HEK293 (cell line): ENCODE results near the gene ANK2.

Experiments
- CTCF ChIA-PET: fragments of 350-600 bp; formaldehyde crosslinking; extraction: SDS; loops from one replicate; lab custom pipeline; 2021; ENCODE audit warnings: antibody characterized with exemption; lab: Yijun Ruan, JAX
- POLR2A ChIA-PET: fragments of 300-600 bp; formaldehyde crosslinking; extraction: SDS; loops from one replicate; lab custom pipeline; 2020; ENCODE audit warnings: antibody characterized with exemption, inconsistent platforms; lab: Yijun Ruan, JAX
- H3K27ac ChIP-seq: fragments of 200-500 bp; sonication (Bioruptor generic); 2 replicates; pipeline ENCODE4 v1.5.1; 2014; ENCODE audit warnings: low read depth, low read length, control low read depth, inconsistent platforms; ENCODE audit errors: extremely low read depth
- H3K36me3 ChIP-seq, 2 experiments: fragments of 200-500 bp in 1 of 2; sonication (Bioruptor generic) in 1 of 2; 1 replicate in 1 of 2; 2 replicates in 1 of 2; pipeline ENCODE4 v1.5.1; 2014 to 2017; ENCODE audit warnings: inconsistent platforms in 2 of 2, low read length in 2 of 2; ENCODE audit not compliant: control insufficient read depth in 2 of 2, insufficient read depth in 1 of 2
- H3K4me1 ChIP-seq: fragments of 200-500 bp; sonication (Bioruptor generic); 2 replicates; pipeline ENCODE4 v1.5.1; 2014; ENCODE audit warnings: mild to moderate bottlenecking, low read length, inconsistent platforms; ENCODE audit not compliant: control insufficient read depth, insufficient read depth
- H3K4me3 ChIP-seq: 2 replicates; pipeline ENCODE4 v1.5.1; 2011; ENCODE audit warnings: low read depth, mild to moderate bottlenecking, control low read depth, low read length, moderate library complexity
- H3K9me3 ChIP-seq: fragments of 200-500 bp; sonication (Bioruptor generic); 2 replicates; pipeline ENCODE4 v1.5.1; 2014; ENCODE audit warnings: low read depth, low read length, inconsistent platforms; ENCODE audit not compliant: control insufficient read depth, insufficient read depth
- EGR2 ChIP-seq: fragments of 450-650 bp; formaldehyde crosslinking; IDR thresholded peaks from 2 replicates; pipeline ENCODE4 v1.5.1; 2016; ENCODE audit warnings: low read depth, missing biosample characterization, missing genetic modification characterization
- YY2 ChIP-seq: fragments of 450-650 bp; formaldehyde crosslinking; IDR thresholded peaks from 2 replicates; pipeline ENCODE4 v1.5.1; 2016; ENCODE audit warnings: missing biosample characterization, missing genetic modification characterization
- ZFP69B ChIP-seq: fragments of 450-650 bp; formaldehyde crosslinking; IDR thresholded peaks from 2 replicates; pipeline ENCODE4 v1.5.1; 2016; ENCODE audit warnings: missing biosample characterization, missing genetic modification characterization
- ZNF140 ChIP-seq: fragments of 450-650 bp; formaldehyde crosslinking; IDR thresholded peaks from 2 replicates; pipeline ENCODE4 v1.5.1; 2016; ENCODE audit warnings: missing biosample characterization, missing genetic modification characterization
- ZNF169 ChIP-seq: fragments of 450-650 bp; formaldehyde crosslinking; IDR thresholded peaks from 2 replicates; pipeline ENCODE4 v1.5.1; 2016; ENCODE audit warnings: missing biosample characterization, missing genetic modification characterization
- ZNF174 ChIP-seq: fragments of 450-650 bp; formaldehyde crosslinking; IDR thresholded peaks from 2 replicates; pipeline ENCODE4 v1.5.0; 2017; ENCODE audit warnings: missing biosample characterization, mild to moderate bottlenecking, missing genetic modification characterization
- ZNF350 ChIP-seq: fragments of 450-650 bp; formaldehyde crosslinking; IDR thresholded peaks from 2 replicates; pipeline ENCODE4 v1.5.0; 2017; ENCODE audit warnings: missing biosample characterization, mild to moderate bottlenecking, missing genetic modification characterization
- ZNF366 ChIP-seq: fragments of 450-650 bp; formaldehyde crosslinking; conservative IDR thresholded peaks from 2 replicates; pipeline ENCODE4 v1.5.1; 2016; ENCODE audit warnings: missing biosample characterization, missing genetic modification characterization
- ZNF548 ChIP-seq: fragments of 450-650 bp; formaldehyde crosslinking; IDR thresholded peaks from 2 replicates; pipeline ENCODE4 v1.5.1; 2016; ENCODE audit warnings: missing biosample characterization, missing genetic modification characterization
- ZNF555 ChIP-seq: fragments of 450-650 bp; formaldehyde crosslinking; conservative IDR thresholded peaks from 2 replicates; pipeline ENCODE4 v1.5.1; 2017; ENCODE audit warnings: missing biosample characterization, mild to moderate bottlenecking, missing genetic modification characterization, inconsistent platforms
- ZNF558 ChIP-seq: fragments of 450-650 bp; formaldehyde crosslinking; IDR thresholded peaks from 2 replicates; pipeline ENCODE4 v1.5.1; 2016; ENCODE audit warnings: missing biosample characterization, missing genetic modification characterization
- ZNF571 ChIP-seq: fragments of 450-650 bp; formaldehyde crosslinking; IDR thresholded peaks from 2 replicates; pipeline ENCODE4 v1.5.0; 2017; ENCODE audit warnings: missing biosample characterization, missing genetic modification characterization
- ZNF585B ChIP-seq: fragments of 450-650 bp; formaldehyde crosslinking; IDR thresholded peaks from 2 replicates; pipeline ENCODE4 v1.5.1; 2016; ENCODE audit warnings: missing biosample characterization, missing genetic modification characterization
- ZNF660 ChIP-seq: fragments of 450-650 bp; IDR thresholded peaks from 2 replicates; pipeline ENCODE4 v1.5.1; 2018; ENCODE audit warnings: missing biosample characterization, mild to moderate bottlenecking, missing genetic modification characterization
- ZNF677 ChIP-seq: fragments of 450-650 bp; IDR thresholded peaks from 2 replicates; pipeline ENCODE4 v1.5.0; 2018; ENCODE audit warnings: missing biosample characterization, mild to moderate bottlenecking, missing genetic modification characterization, moderate library complexity
- ZXDB ChIP-seq: fragments of 450-650 bp; formaldehyde crosslinking; IDR thresholded peaks from 2 replicates; pipeline ENCODE4 v1.5.1; 2016; ENCODE audit warnings: missing biosample characterization, missing genetic modification characterization
- TF ChIP-seq, protein P1 (sequence below): fragments of 450-650 bp; formaldehyde crosslinking; IDR thresholded peaks from 2 replicates; pipeline ENCODE4 v1.5.1; 2017; ENCODE audit warnings: missing biosample characterization, missing genetic modification characterization
- TF ChIP-seq, protein P2 (sequence below): fragments of 450-650 bp; formaldehyde crosslinking; IDR thresholded peaks from 2 replicates; pipeline ENCODE4 v1.5.1; 2016; ENCODE audit warnings: missing biosample characterization, missing genetic modification characterization
- TF ChIP-seq, protein P3 (sequence below): fragments of 450-650 bp; formaldehyde crosslinking; IDR thresholded peaks from 2 replicates; pipeline ENCODE4 v1.5.1; 2016; ENCODE audit warnings: missing biosample characterization, missing genetic modification characterization
- TF ChIP-seq, protein P4 (sequence below): fragments of 450-650 bp; formaldehyde crosslinking; IDR thresholded peaks from 2 replicates; pipeline ENCODE4 v1.5.1; 2016; ENCODE audit warnings: missing biosample characterization, missing genetic modification characterization

Gene ANK2

DNA sequence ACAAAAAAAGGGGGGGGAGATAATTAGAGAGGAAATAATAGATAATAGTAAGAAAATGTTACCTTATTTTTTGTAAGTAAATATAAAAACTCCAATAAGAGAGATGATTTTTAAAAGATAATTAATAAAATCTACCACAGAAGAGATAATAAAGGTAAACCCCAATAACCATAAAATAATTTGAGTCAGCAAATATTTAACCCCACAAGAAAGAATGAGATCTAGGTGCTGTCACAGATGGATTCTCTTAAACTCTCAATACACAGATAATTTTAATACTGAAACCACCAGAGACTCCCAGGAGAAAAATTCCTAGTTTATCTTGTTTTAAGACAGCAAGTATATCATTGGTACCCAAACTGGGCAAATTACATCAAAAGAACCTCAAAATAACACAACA is 341.4 kb downstream of the ANK2 start (continued):
- no peak for TF ChIP-seq ZNF140 (tag by site-specific recombination)
- no peak for TF ChIP-seq ZNF174
- TF ChIP-seq ZNF548: no peak
- no peak for TF ChIP-seq ZNF585B (tag by site-specific recombination)
- TF ChIP-seq, protein P1, sequence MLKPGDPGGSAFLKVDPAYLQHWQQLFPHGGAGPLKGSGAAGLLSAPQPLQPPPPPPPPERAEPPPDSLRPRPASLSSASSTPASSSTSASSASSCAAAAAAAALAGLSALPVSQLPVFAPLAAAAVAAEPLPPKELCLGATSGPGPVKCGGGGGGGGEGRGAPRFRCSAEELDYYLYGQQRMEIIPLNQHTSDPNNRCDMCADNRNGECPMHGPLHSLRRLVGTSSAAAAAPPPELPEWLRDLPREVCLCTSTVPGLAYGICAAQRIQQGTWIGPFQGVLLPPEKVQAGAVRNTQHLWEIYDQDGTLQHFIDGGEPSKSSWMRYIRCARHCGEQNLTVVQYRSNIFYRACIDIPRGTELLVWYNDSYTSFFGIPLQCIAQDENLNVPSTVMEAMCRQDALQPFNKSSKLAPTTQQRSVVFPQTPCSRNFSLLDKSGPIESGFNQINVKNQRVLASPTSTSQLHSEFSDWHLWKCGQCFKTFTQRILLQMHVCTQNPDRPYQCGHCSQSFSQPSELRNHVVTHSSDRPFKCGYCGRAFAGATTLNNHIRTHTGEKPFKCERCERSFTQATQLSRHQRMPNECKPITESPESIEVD (tag by site-specific recombination): no peak
- TF ChIP-seq, protein P2, sequence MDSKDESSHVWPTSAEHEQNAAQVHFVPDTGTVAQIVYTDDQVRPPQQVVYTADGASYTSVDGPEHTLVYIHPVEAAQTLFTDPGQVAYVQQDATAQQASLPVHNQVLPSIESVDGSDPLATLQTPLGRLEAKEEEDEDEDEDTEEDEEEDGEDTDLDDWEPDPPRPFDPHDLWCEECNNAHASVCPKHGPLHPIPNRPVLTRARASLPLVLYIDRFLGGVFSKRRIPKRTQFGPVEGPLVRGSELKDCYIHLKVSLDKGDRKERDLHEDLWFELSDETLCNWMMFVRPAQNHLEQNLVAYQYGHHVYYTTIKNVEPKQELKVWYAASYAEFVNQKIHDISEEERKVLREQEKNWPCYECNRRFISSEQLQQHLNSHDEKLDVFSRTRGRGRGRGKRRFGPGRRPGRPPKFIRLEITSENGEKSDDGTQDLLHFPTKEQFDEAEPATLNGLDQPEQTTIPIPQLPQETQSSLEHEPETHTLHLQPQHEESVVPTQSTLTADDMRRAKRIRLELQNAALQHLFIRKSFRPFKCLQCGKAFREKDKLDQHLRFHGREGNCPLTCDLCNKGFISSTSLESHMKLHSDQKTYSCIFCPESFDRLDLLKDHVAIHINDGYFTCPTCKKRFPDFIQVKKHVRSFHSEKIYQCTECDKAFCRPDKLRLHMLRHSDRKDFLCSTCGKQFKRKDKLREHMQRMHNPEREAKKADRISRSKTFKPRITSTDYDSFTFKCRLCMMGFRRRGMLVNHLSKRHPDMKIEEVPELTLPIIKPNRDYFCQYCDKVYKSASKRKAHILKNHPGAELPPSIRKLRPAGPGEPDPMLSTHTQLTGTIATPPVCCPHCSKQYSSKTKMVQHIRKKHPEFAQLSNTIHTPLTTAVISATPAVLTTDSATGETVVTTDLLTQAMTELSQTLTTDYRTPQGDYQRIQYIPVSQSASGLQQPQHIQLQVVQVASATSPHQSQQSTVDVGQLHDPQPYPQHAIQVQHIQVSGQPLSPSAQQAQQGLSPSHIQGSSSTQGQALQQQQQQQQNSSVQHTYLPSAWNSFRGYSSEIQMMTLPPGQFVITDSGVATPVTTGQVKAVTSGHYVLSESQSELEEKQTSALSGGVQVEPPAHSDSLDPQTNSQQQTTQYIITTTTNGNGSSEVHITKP: no peak
- TF ChIP-seq ZNF555 (tag by site-specific recombination): no peak
- TF ChIP-seq ZNF677 (tag by site-specific recombination): no peak
- TF ChIP-seq ZNF558 (tag by site-specific recombination): no peak
- no peak for TF ChIP-seq ZNF350 (tag by site-specific recombination)
- no peak for TF ChIP-seq YY2 (tag by site-specific recombination)
- no peak for TF ChIP-seq EGR2 (tag by site-specific recombination)

DNA sequence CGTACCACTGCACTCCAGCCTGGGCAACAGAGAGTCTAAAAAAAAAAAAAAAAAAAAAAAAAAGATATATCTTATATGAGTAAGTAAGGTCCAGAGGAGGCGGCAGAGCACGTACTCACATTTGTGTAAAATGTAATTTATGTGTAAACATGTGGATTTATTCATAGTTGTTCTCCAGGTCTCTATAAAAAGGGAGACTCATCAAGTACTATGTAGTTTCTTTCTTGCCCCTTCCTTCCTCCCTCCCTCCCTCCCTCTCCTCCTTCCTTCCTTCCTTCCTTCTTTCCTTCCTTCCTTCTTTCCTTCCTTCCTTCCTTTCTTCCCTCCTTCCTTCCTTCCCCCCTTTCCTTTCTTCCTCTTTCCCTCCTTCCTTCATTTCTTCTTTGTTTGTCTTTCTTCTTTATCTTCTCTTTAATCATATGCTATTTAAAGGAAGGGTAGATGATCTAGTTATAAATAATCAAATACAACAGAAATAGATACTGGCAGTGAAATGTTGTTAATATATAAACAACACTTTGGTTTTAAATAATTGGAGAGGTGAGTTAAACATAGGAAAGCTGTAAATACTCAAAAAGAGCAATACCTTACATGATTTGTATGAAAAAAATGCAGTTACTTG is 344.8 kb downstream of the ANK2 start:
- H3K27ac ChIP-seq: no peak overlapping the region
- H3K9me3 ChIP-seq: no peaks in the 10 kb centered on the region
- TF ChIP-seq, protein P3, sequence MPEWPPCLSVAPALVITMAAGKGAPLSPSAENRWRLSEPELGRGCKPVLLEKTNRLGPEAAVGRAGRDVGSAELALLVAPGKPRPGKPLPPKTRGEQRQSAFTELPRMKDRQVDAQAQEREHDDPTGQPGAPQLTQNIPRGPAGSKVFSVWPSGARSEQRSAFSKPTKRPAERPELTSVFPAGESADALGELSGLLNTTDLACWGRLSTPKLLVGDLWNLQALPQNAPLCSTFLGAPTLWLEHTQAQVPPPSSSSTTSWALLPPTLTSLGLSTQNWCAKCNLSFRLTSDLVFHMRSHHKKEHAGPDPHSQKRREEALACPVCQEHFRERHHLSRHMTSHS (tag by site-specific recombination): no peak
- TF ChIP-seq ZNF169 (tag by site-specific recombination) (no peak), ZNF366 (tag by site-specific recombination) (peak; percentile 79), ZNF660 (tag by site-specific recombination) (no peak), ZXDB (tag by site-specific recombination) (no peak), ZFP69B (tag by site-specific recombination) (no peak), ZNF571 (tag by site-specific recombination) (no peak)
- TF ChIP-seq, protein P4, sequence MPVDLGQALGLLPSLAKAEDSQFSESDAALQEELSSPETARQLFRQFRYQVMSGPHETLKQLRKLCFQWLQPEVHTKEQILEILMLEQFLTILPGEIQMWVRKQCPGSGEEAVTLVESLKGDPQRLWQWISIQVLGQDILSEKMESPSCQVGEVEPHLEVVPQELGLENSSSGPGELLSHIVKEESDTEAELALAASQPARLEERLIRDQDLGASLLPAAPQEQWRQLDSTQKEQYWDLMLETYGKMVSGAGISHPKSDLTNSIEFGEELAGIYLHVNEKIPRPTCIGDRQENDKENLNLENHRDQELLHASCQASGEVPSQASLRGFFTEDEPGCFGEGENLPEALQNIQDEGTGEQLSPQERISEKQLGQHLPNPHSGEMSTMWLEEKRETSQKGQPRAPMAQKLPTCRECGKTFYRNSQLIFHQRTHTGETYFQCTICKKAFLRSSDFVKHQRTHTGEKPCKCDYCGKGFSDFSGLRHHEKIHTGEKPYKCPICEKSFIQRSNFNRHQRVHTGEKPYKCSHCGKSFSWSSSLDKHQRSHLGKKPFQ: no peak
- TF ChIP-seq, all 188 proteins: peak for 1
- CTCF ChIA-PET: interaction anchor here (0.5 to 3.9 kb wide), 22 partner anchors 10 to 1319 kb away, joined by 3 to 21 read pairs (median 3); no protein-coding TSS in a partner anchor
- POLR2A ChIA-PET: no interaction called here
- Histone ChIP-seq H3K4me1 (no peaks in the 10 kb centered on the region), H3K36me3 (no peaks in the 10 kb centered on the region), H3K4me3 (no peak overlapping the region)
